SK-N-SH (cell line): ENCODE results near the gene FNDC1.

ENCODE experiments used
- ELF1 ChIP-seq: IDR thresholded peaks from 2 replicates; pipeline ENCODE4 v1.4.0; 2012
- EZH2phosphoT487 ChIP-seq: fragments of 200-600 bp; sonication (generic); IDR thresholded peaks from 2 replicates; pipeline ENCODE4 v1.6.1; 2017; ENCODE audit warnings: low read depth, mixed run types, mild to moderate bottlenecking, antibody characterized with exemption, moderate library complexity, borderline replicate concordance
- FOXJ3 ChIP-seq: sonication (generic); formaldehyde crosslinking; IDR thresholded peaks from 2 replicates; pipeline ENCODE4 v1.5.1; 2020; ENCODE audit warnings: mild to moderate bottlenecking, missing genetic modification reagents
- JUND ChIP-seq: IDR thresholded peaks from 2 replicates; pipeline ENCODE4 v1.4.0; 2012
- MEF2A ChIP-seq: IDR thresholded peaks from 2 replicates; pipeline ENCODE4 v1.4.0; 2012; ENCODE audit warnings: low read depth, borderline replicate concordance
- NFIC ChIP-seq: IDR thresholded peaks from 2 replicates; pipeline ENCODE4 v1.4.0; 2012; ENCODE audit warnings: borderline replicate concordance
- RAD21 ChIP-seq: IDR thresholded peaks from 2 replicates; pipeline ENCODE4 v1.6.1; 2012; ENCODE audit warnings: mild to moderate bottlenecking, low read length
- RXRA ChIP-seq: IDR thresholded peaks from 2 replicates; pipeline ENCODE4 v1.4.0; 2012; ENCODE audit warnings: low read depth, mild to moderate bottlenecking, borderline replicate concordance
- TCF12 ChIP-seq: IDR thresholded peaks from 2 replicates; pipeline ENCODE4 v1.4.0; 2012
- TF ChIP-seq, protein P1 (sequence below): fragments of 200-600 bp; sonication (generic); IDR thresholded peaks from 2 replicates; pipeline ENCODE4 v1.6.1; 2017; ENCODE audit warnings: antibody characterized with exemption, mild to moderate bottlenecking, moderate library complexity
- TF ChIP-seq, protein P2 (sequence below): IDR thresholded peaks from 2 replicates; pipeline ENCODE4 v1.4.0; 2012; ENCODE audit warnings: low read depth, borderline replicate concordance
- TF ChIP-seq, protein P3 (sequence below): IDR thresholded peaks from 2 replicates; pipeline ENCODE4 v1.6.1; 2012; ENCODE audit warnings: mild to moderate bottlenecking, low read depth, low read length, moderate library complexity

DNA sequence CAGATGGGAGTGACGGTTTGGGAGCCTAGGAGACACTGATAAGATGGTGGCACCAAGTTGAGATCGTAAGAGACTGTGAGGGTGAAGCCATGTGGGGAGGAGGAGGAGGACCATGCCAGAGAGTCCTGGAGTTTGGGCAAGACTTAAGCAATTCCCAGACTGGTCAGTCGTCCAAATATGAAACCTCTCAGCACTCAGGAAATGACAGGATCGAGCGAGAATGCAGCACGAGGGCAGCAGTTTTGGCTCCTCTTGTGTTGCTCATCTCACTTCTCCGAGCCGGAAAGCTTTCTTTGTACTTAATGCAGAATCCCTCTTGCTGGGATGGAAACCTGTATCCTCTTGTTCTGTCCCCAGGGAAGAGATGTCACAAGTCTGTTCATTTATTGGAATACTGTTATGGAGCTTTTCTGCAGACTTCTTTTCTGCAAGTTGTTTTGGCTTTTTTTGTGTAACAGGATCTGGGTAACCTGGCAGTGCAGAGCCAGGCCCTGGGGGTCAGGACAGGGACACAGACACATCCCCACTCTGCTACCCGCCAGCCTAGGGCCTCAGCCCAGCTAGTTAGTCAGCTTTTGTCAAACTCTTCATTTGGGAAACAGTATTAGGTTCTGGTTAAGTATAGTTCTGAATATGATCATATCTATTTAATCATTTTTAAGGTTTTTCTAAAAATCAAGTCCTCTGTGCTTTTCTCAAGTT lies 34.3 kb downstream of the FNDC1 start:
- TF ChIP-seq, protein P1, sequence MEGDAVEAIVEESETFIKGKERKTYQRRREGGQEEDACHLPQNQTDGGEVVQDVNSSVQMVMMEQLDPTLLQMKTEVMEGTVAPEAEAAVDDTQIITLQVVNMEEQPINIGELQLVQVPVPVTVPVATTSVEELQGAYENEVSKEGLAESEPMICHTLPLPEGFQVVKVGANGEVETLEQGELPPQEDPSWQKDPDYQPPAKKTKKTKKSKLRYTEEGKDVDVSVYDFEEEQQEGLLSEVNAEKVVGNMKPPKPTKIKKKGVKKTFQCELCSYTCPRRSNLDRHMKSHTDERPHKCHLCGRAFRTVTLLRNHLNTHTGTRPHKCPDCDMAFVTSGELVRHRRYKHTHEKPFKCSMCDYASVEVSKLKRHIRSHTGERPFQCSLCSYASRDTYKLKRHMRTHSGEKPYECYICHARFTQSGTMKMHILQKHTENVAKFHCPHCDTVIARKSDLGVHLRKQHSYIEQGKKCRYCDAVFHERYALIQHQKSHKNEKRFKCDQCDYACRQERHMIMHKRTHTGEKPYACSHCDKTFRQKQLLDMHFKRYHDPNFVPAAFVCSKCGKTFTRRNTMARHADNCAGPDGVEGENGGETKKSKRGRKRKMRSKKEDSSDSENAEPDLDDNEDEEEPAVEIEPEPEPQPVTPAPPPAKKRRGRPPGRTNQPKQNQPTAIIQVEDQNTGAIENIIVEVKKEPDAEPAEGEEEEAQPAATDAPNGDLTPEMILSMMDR = no peak
- TF ChIP-seq, protein P2, sequence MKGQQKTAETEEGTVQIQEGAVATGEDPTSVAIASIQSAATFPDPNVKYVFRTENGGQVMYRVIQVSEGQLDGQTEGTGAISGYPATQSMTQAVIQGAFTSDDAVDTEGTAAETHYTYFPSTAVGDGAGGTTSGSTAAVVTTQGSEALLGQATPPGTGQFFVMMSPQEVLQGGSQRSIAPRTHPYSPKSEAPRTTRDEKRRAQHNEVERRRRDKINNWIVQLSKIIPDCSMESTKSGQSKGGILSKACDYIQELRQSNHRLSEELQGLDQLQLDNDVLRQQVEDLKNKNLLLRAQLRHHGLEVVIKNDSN = no peak
- TF ChIP-seq ELF1 (no peak), NFIC (no peak), TCF12 (no peak), JUND (no peak), RXRA (no peak), FOXJ3 (CRISPR knock-in tag) (no peak), EZH2phosphoT487 (no peak), RAD21 (no peak), MEF2A (no peak)
- TF ChIP-seq, protein P3, sequence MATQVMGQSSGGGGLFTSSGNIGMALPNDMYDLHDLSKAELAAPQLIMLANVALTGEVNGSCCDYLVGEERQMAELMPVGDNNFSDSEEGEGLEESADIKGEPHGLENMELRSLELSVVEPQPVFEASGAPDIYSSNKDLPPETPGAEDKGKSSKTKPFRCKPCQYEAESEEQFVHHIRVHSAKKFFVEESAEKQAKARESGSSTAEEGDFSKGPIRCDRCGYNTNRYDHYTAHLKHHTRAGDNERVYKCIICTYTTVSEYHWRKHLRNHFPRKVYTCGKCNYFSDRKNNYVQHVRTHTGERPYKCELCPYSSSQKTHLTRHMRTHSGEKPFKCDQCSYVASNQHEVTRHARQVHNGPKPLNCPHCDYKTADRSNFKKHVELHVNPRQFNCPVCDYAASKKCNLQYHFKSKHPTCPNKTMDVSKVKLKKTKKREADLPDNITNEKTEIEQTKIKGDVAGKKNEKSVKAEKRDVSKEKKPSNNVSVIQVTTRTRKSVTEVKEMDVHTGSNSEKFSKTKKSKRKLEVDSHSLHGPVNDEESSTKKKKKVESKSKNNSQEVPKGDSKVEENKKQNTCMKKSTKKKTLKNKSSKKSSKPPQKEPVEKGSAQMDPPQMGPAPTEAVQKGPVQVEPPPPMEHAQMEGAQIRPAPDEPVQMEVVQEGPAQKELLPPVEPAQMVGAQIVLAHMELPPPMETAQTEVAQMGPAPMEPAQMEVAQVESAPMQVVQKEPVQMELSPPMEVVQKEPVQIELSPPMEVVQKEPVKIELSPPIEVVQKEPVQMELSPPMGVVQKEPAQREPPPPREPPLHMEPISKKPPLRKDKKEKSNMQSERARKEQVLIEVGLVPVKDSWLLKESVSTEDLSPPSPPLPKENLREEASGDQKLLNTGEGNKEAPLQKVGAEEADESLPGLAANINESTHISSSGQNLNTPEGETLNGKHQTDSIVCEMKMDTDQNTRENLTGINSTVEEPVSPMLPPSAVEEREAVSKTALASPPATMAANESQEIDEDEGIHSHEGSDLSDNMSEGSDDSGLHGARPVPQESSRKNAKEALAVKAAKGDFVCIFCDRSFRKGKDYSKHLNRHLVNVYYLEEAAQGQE = no peak
